Motor neuron (in vitro differentiated cells): ENCODE data around the gene LDLRAD3. TPM values are rescaled to one million over a fixed set of nuclear protein-coding genes. Genes with fewer than 3 reads are reported as not detected.

Experiments used
- ATAC-seq, 8 experiments: fragments of 200-7000 bp; cut with Tn5 transposase; replicated peaks in 6 of 8; 2 replicates each; pipeline ENCODE4 v1.8.0; 2021; ENCODE audit warnings: mild to moderate bottlenecking in 8 of 8, moderate library complexity in 8 of 8
- H3K27ac ChIP-seq, 2 donors: fragments of 250-450 bp; sonication (Bioruptor Pico); 2 replicates each; pipeline ENCODE4 v1.9.0; 2021; ENCODE audit warnings: antibody characterized with exemption in 2 of 2, mild to moderate bottlenecking in 2 of 2, moderate library complexity in 1 of 2
- H3K4me1 ChIP-seq, 2 donors: fragments of 250-450 bp; sonication (Bioruptor Pico); replicated peaks in 1 of 2; 2 replicates each; pipeline ENCODE4 v1.6.1; 2021; ENCODE audit warnings: antibody characterized with exemption in 2 of 2, mild to moderate bottlenecking in 2 of 2, moderate library complexity in 1 of 2
- H3K4me3 ChIP-seq, 5 donors: fragments of 250-450 bp; sonication (Bioruptor Pico); 2 replicates each; pipeline ENCODE4 v1.9.0; 2021; ENCODE audit warnings: antibody characterized with exemption in 5 of 5, mild to moderate bottlenecking in 5 of 5, moderate library complexity in 4 of 5
- WGBS, 10 experiments: fragments of 450-650 bp; shearing (Covaris generic); methylation state at CpG; one replicate each; pipeline ENCODE4 v1.0.0; 2022; 5-methylcytosine and 5-hydroxymethylcytosine counted together
- in situ Hi-C, 9 experiments: fragments of 400-800 bp; cut with MboI; loops; one replicate each; pipeline ENCODE4 v1.15.0; 2021; ENCODE audit warnings: low sequenced_read_pairs in 9 of 9, low pct_unique_long_range_greater_than_20kb in 2 of 9; ENCODE audit not compliant: unreplicated experiment in 9 of 9
- total RNA-seq, 8 experiments: library from RNA; unstranded; fragments of 300-600 nt; gene quantifications; 2 replicates each; pipeline versions ENCODE4 v1.2.3 to v1.2.4, GENCODE V29; 2022

LDLRAD3 gene
- total RNA-seq, 8 experiments from 2014 or later: 6.8 to 37.0 (median 21.8) TPM

DNA sequence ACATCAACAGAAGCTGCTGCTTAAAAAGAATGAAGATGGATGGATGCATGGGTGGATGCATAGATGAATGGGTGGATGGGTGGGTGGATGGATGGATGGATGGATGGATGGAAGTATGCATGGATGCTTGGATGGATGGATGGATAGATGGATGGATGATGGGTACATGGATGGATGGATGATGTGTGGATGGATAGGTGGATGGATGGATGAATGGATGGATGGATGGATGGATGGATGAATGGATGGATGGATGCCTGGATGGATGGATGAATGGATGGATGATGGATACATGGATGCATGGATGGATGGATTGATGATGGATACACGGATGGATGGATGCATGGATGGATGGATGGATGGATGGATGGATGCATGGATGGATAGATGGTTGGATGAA, 110.8 kb downstream of the LDLRAD3 start:
- 80 to 100% (median 89%) methylated on average over 1 of the region's 1 CpG; no CpG with 5 or more reads in 5 of the 10 experiments for WGBS, 10 experiments
- ATAC-seq: no peak
- peaks cover 5 to 11% of the 10 kb centered on the region in 2 donors for H3K4me1 ChIP-seq
- H3K4me3 ChIP-seq: no peak overlapping the region
- H3K27ac ChIP-seq: no peak overlapping the region
- in situ Hi-C loops: loop anchor here in 1 of 9 experiments (25.0 kb wide), 1 partner anchor 208 kb away; no protein-coding TSS in a partner anchor

DNA sequence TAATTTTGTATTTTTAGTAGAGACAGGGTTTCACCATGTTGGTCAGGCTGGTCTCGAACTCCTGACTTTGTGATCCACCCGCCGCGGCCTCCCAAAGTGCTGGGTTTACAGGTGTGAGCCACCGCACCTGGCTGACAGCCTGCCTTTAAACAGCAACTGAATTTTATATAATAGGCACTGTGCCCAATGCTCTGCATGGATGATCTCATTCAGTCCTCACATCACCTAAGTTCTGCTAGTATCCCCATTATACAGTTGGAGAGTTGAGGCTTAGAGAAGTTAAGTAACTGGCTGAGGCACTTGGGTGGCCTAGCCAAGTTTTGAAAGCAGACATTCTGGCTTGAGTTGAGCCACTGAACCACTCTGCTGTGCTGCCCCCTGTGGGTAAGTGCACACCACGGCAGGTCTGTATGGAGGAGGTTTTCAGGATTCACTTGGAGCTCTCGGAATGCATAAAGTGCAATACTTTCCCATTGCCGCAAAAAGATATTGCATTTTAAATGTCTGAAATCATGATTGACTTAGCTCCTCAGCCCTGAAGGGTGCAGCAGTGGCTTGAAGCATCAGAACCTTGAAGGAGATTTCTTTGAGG, 112.4 kb downstream of the LDLRAD3 start:
- H3K27ac ChIP-seq: no peak overlapping the region
- in situ Hi-C loops: loop anchor here in 1 of 9 experiments (25.0 kb wide), 1 partner anchor 206 kb away; no protein-coding TSS in a partner anchor
- peaks cover 5 to 8% of the 10 kb centered on the region in 2 donors for H3K4me1 ChIP-seq
- ATAC-seq: peak in 3 of 8 experiments; percentile 36 to 68 (median 65)
- H3K4me3 ChIP-seq: no peak overlapping the region
- WGBS, 10 experiments: 40 to 100% (median 92%) methylated on average over 1 to 7 of the region's 8 CpGs; no CpG with 5 or more reads in 2 of the 10 experiments

DNA sequence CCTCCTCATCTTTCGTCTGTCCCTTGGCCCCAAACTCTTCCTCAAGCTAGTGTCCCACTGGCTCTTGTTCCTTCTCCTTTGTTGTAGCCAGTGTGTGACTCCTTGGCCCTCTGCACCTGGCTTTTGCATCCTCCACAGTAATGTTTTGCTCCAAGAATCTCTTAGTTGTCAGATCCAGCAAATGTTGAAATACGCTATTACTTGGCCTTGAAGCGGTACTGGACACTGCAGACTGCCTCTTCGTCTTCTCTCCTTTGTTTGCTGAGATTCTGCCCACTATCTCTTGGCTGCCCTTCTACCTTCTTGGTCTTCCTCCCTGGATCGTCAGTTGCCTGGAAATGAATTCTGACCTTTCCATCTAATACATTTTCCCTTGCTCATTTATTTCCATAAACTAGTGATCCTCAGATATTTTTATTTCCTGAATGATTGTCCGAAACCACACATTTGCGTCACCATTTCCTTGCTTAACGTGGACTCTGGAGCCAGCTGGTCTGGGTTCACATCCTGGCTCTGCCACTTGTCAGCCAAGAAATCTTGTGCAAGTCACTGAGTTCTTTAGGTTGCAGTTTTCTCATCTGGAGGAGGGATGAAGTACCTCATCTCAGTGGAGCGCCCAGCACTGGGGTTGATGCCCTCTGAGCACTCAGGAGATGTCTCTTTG, 113.6 kb downstream of the LDLRAD3 start:
- no peak for ATAC-seq
- Histone ChIP-seq H3K4me1 (peaks cover 8% of the 10 kb centered on the region in 2 donors), H3K4me3 (no peak overlapping the region), H3K27ac (no peak overlapping the region)
- in situ Hi-C loops: loop anchor here in 1 of 9 experiments (25.0 kb wide), 1 partner anchor 205 kb away; no protein-coding TSS in a partner anchor
- WGBS, 10 experiments: 80 to 100% (median 96%) methylated on average over 2 to 9 of the region's 9 CpGs

DNA sequence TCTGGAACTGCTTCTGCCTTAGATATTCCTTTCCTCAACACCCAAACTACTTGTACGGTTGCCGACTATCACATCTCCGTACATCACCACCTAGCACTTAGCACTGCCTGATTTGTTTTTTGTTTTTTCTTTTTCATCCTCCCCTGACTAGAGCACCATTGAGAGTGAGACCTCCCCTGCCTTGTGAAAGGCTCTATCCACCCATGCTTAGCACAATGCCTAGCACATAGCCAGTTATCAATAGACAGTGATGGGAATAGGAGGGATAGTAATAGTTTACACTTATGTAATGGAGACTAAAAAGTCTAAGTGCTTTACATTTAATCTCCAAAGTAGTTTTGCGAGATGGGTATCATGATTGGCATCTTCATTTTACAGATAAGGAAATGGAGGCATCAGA, 115.8 kb downstream of the LDLRAD3 start:
- H3K27ac ChIP-seq: no peak overlapping the region
- H3K4me1 ChIP-seq: peaks cover 8% of the 10 kb centered on the region in 2 donors
- WGBS, 10 experiments: 95 to 100% (median 100%) methylated on average over 1 to 4 of the region's 4 CpGs; no CpG with 5 or more reads in 1 of the 10 experiments
- in situ Hi-C loops: loop anchor here in 1 of 9 experiments (25.0 kb wide), 1 partner anchor 203 kb away; no protein-coding TSS in a partner anchor
- ATAC-seq: no peak
- H3K4me3 ChIP-seq: no peak overlapping the region

DNA sequence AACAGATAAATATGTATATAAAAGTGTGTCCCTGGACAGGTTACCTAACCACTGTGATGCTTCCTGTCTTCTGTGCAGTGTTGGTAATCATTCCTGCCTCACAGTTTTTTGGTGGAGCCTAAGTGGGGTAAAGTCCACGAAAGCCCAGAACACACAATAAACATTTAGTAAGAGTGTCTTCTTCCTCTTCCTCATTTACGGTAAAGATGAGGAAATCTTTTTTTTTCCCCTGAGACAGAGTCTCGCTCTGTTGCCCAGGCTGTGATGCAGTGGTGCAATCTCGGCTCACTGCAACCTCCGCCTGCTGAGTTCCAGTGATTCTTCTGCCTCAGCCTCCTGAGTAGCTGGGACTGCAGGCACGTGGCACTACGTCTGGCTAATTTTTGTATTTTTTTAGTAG, 117.1 kb downstream of the LDLRAD3 start:
- no peak for ATAC-seq
- Histone ChIP-seq H3K27ac (no peak overlapping the region), H3K4me1 (peaks cover 3 to 4% of the 10 kb centered on the region in 2 donors), H3K4me3 (no peak overlapping the region)
- 61 to 100% (median 85%) methylated on average over 1 to 6 of the region's 7 CpGs; no CpG with 5 or more reads in 1 of the 10 experiments for WGBS, 10 experiments
- in situ Hi-C loops: loop anchor here in 1 of 9 experiments (25.0 kb wide), 1 partner anchor 201 kb away; no protein-coding TSS in a partner anchor

DNA sequence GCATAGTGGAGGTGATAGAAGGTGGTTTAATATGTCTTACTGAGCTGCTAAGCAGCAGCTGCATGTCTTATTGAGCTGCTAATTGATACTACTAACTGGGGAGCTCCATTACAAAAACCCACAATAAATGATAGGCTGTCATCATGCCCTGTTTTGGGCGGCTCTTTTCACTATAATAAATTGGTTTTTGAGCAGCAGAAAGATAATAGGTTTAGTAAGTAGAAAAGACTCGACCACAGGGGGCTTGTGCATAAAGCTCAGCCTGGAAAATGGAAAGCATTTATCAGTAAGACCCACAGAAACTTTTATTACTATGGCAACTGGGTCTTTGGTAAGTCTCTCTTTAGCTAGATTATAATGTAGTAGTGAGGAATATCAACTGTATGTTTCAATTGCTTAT, 117.6 kb downstream of the LDLRAD3 start:
- in situ Hi-C loops: loop anchor here in 1 of 9 experiments (25.0 kb wide), 1 partner anchor 201 kb away; no protein-coding TSS in a partner anchor
- Histone ChIP-seq H3K27ac (no peak overlapping the region), H3K4me3 (no peak overlapping the region), H3K4me1 (peaks cover 3 to 4% of the 10 kb centered on the region in 2 donors)
- ATAC-seq: peak in 2 of 8 experiments; percentile 15 to 47
- WGBS, 10 experiments: 0 to 50% (median 18%) methylated on average over 1 to 2 of the region's 2 CpGs; no CpG with 5 or more reads in 2 of the 10 experiments

DNA sequence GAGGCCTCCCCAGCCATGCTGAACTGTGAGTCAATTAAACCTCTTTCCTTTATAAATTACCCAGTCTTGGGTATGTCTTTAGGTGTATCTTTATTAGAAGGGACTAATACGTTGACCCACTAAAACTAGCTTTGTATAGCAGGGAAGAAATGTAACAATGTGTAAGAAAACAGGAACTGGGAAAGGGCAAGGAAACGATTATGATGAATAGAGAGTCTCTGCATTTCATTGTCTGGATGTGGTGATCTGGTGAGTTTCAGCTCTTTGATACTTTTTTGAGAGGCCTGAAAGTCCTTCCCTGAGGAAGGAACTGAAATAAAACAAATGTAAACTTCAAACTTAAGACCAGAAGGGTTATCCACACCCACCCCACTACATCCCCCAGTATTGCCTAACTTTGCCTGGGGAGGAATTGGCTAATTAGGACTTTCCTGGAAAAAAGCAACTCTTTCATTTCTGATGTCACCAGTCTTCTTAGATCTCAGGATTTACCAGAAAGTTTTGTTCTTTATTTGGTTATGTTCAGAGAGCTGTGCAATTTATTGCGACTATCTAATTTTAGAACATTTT, 119.0 kb downstream of the LDLRAD3 start:
- in situ Hi-C loops: loop anchor here in 1 of 9 experiments (25.0 kb wide), 1 partner anchor 199 kb away; no protein-coding TSS in a partner anchor

DNA sequence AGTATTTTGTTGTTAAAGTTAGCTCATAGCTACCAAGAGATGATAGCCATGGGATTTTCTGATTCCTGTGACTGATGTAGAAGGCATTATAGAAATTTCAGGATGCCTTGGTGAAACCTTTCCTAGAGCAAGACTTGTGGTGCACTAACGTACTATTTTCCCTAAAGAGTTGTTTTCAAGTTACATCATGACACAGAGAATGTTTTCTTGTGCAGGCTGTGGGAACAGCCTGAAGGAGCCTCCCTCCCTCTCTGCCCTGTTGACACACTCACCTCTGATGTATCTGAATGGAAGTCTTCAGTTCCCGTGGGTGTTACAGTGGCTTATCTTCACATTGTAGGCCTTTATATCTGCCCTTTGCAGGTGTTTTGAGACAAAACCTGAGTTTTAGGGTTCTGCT, 121.6 kb downstream of the LDLRAD3 start:
- in situ Hi-C loops: loop anchor here in 1 of 9 experiments (25.0 kb wide), 1 partner anchor 197 kb away; no protein-coding TSS in a partner anchor
- Histone ChIP-seq H3K27ac (no peak overlapping the region), H3K4me3 (no peak overlapping the region), H3K4me1 (peaks cover 24% of the 10 kb centered on the region in 2 donors)
- WGBS, 10 experiments: 71 to 100% (median 90%) methylated on average over 1 to 2 of the region's 2 CpGs; no CpG with 5 or more reads in 2 of the 10 experiments
- ATAC-seq: no peak

More for the DNA sequence above, 119.0 kb downstream of the LDLRAD3 start:
- WGBS, 10 experiments: 50 to 100% (median 89%) methylated on average over 1 to 3 of the region's 3 CpGs; no CpG with 5 or more reads in 1 of the 10 experiments
- Histone ChIP-seq H3K4me1 (peaks cover 3 to 4% of the 10 kb centered on the region in 2 donors), H3K4me3 (no peak overlapping the region), H3K27ac (no peak overlapping the region)
- peak in 3 of 8 experiments; percentile 31 to 91 (median 82) for ATAC-seq

DNA sequence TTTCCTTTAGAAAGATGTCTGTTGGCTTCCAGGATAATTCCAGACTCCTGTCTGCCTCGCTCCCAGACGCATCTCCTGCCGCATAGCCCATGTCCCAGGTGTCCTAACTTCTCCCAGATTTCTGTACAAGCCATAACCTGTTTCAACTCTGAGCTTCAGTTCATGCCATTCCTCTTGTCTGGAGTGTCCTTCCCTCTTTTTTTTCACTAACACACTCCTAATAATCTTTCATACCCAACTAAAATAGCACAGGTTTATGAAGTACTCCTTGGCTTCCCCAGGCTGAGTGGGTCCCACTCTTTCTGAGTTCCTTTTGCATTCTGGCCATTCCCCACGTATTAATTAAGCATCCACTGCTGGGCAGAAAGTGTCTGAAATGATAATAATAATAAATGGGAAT, 123.0 kb downstream of the LDLRAD3 start:
- ATAC-seq: no peak
- Histone ChIP-seq H3K27ac (no peak overlapping the region), H3K4me3 (no peak overlapping the region), H3K4me1 (peaks cover 28 to 29% of the 10 kb centered on the region in 2 donors)
- in situ Hi-C loops: loop anchor here in 1 of 9 experiments (25.0 kb wide), 1 partner anchor 195 kb away; no protein-coding TSS in a partner anchor
- whole genome bisulfite sequencing, 10 experiments: 67 to 100% (median 97%) methylated on average over 1 to 4 of the region's 4 CpGs; no CpG with 5 or more reads in 2 of the 10 experiments

DNA sequence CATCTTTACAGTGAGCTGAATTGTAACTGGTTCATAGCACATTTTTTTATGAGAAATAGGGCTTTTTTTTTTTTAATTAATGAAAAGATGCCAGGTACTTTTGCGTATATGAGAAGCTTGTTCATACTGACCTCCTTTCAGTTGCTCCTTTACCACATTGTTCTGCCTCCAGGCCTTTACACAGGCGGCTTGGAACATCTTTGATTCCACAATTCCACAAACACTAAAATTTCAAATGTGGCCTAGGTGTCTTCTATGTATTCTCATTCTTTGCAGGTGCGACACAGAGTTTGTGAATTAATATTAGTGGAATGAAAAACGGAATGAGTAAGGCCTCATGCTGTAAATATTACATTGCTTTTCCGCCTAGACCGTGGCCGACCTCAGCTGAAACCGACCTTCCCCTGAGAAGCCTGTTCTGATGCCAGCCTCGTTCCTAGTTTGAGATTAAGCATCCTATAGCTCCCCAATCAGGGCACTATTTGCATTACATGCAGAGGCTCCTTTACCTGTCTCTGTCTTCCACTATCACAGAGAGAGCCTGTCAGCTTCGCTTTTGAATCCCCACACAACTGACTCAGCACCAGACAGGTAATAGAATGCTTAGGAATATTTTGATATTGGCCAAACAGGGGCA, 125.8 kb downstream of the LDLRAD3 start:
- Histone ChIP-seq H3K27ac (no peak overlapping the region), H3K4me3 (no peak overlapping the region), H3K4me1 (peaks cover 36 to 42% of the 10 kb centered on the region in 2 donors)
- in situ Hi-C loops: loop anchor here in 1 of 9 experiments (25.0 kb wide), 1 partner anchor 193 kb away; no protein-coding TSS in a partner anchor
- WGBS, 10 experiments: 40 to 98% (median 59%) methylated on average over 3 to 9 of the region's 10 CpGs; no CpG with 5 or more reads in 2 of the 10 experiments
- ATAC-seq: peak in 5 of 8 experiments; percentile 70 to 79 (median 77)

DNA sequence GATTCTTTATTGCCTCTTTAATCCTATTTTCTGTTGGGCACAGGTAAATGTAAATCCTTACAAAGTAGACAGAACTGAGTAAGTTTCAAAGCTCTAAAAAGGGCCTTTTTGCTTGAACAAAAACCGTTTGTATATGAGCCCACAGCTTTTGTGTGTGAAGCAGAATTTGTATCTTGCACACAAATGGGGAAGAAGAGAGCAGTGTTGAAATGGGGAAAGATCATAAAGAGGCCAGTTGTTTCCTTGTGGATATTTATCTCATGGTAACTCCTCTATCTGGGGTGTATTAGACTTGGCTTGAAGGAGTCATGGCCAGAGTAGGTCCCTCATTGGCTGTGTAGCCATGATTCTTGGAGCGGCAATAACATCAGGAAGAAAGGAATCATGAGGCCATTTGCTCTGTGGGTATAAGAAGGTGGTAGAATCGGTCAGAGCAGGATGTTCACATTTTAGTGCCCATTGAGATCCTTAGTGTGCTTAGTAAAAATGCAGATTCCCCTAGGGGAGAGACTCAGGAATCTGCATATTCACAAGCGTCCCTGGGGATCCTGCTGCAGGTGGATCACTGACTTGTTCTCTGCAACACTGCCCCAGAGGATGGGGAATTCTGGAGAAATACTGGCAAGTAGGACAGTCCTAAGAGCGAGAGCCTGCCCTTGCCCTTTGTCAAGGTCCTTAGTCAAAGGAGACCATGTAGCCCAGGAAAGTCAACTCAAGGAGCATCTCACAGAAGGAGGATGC, 126.5 kb downstream of the LDLRAD3 start:
- H3K4me3 ChIP-seq: no peak overlapping the region
- no peak overlapping the region for H3K27ac ChIP-seq
- H3K4me1 ChIP-seq: peaks cover 36 to 42% of the 10 kb centered on the region in 2 donors
- no peak for ATAC-seq
- in situ Hi-C loops: loop anchor here in 1 of 9 experiments (25.0 kb wide), 1 partner anchor 192 kb away; no protein-coding TSS in a partner anchor
- 0 to 89% (median 60%) methylated on average over 1 to 5 of the region's 5 CpGs; no CpG with 5 or more reads in 2 of the 10 experiments for WGBS, 10 experiments
